Measurements from ENCODE around the gene C1QC.

Gene C1QC

GRCh38 chr1:22683547-22683946 is 40.1 kb downstream of the C1QC start:
- DNase-seq: no peak

GRCh38 chr1:22685591-22686059 is 42.2 kb downstream of the C1QC start:
- DNase-seq: no peak

- no peak for DNase-seq
Measured at GRCh38 chr1:22687191-22687590, 43.8 kb downstream of the C1QC start.

- DNase-seq: no peak
Measured at GRCh38 chr1:22688466-22688865, 45.0 kb downstream of the C1QC start.

GRCh38 chr1:22689505-22689904 is 46.1 kb downstream of the C1QC start:
- no peak for DNase-seq

- DNase-seq: no peak
Measured at GRCh38 chr1:22691031-22691753, 47.8 kb downstream of the C1QC start.

GRCh38 chr1:22694172-22694571 is 50.7 kb downstream of the C1QC start:
- DNase-seq: no peak

GRCh38 chr1:22696610-22697009 is 53.2 kb downstream of the C1QC start:
- no peak for DNase-seq
